Breast epithelium (tissue), 4 donors: ENCODE results near the gene DGKI. TPM values are rescaled to one million over a fixed set of nuclear protein-coding genes. Genes with fewer than 3 reads are reported as not detected.

Source experiments
- DNase-seq, 2 donors: peaks; one replicate each; pipeline ENCODE4 v3.0.0-alpha.2; 2019; ENCODE audit warnings: low spot score in 2 of 2
- H3K27ac ChIP-seq, 2 donors: fragments of 200-600 bp; sonication (generic) in 1 of 2; one replicate each; pipeline ENCODE4 v1.5.1; 2016 to 2019; ENCODE audit warnings: mild to moderate bottlenecking in 1 of 2
- H3K27me3 ChIP-seq, 2 donors: fragments of 200-600 bp; sonication (generic) in 1 of 2; one replicate each; pipeline versions ENCODE4 v1.5.1 to v1.6.0; 2017 to 2019; ENCODE audit warnings: control low read depth in 1 of 2, mild to moderate bottlenecking in 1 of 2
- H3K36me3 ChIP-seq: fragments of 200-600 bp; one replicate; pipeline ENCODE4 v1.5.1; 2019
- H3K4me1 ChIP-seq, 2 donors: fragments of 200-600 bp; sonication (generic); one replicate each; pipeline ENCODE4 v1.5.1; 2016 to 2019; ENCODE audit warnings: control low read depth in 1 of 2
- H3K4me3 ChIP-seq, 3 donors: fragments of 200-600 bp; sonication (generic); 1 replicate in 2 of 3; 2 replicates in 1 of 3; pipeline ENCODE4 v1.5.1; 2016 to 2019; ENCODE audit warnings: mild to moderate bottlenecking in 3 of 3, moderate library complexity in 2 of 3
- H3K9me3 ChIP-seq, 2 donors: fragments of 200-600 bp; sonication (generic) in 1 of 2; one replicate each; pipeline ENCODE4 v1.5.1; 2016 to 2019; ENCODE audit warnings: control low read depth in 1 of 2
- CTCF ChIP-seq, 3 donors: fragments of 450-650 bp; IDR thresholded peaks; one replicate each; pipeline ENCODE4 v1.5.1; 2016 to 2017; ENCODE audit warnings: antibody characterized with exemption in 3 of 3, mild to moderate bottlenecking in 3 of 3, moderate library complexity in 3 of 3
- POLR2A ChIP-seq: fragments of 450-650 bp; IDR thresholded peaks from one replicate; pipeline ENCODE4 v1.6.1; 2016; ENCODE audit warnings: antibody characterized with exemption, mild to moderate bottlenecking, moderate library complexity
- POLR2AphosphoS5 ChIP-seq, 3 donors: sonication (generic); formaldehyde crosslinking; IDR thresholded peaks; one replicate each; pipeline ENCODE4 v1.6.1; 2017; ENCODE audit warnings: antibody characterized with exemption in 3 of 3
- intact Hi-C: fragments of 100-400 bp; cut with DNase I; formaldehyde crosslinking; loops from one replicate; pipeline ENCODE4 v1.15.1; 2023; ENCODE audit warnings: low total_unique reads
- total RNA-seq, 3 donors: library from RNA; depleted of rRNA; stranded (reverse); fragments of >200 nt; gene quantifications; one replicate each; pipeline ENCODE4 v1.1.0, GENCODE V29; 2016

The DGKI gene
- total RNA-seq, 3 donors from 2014 or later: 2.7 to 4.1 (median 2.9) TPM

- TF ChIP-seq CTCF (IDR thresholded peaks at IDR 0.05): no peak
- intact Hi-C loops: no loop called here
- no peak for DNase-seq
- peaks cover 0 to 20% of the 10 kb centered on the region in 2 donors for H3K9me3 ChIP-seq
- H3K4me1 ChIP-seq: no peaks in the 10 kb centered on the region
- H3K36me3 ChIP-seq: no peaks in the 10 kb centered on the region
- H3K27ac ChIP-seq: no peak overlapping the region
- H3K4me3 ChIP-seq: no peak overlapping the region
- H3K27me3 ChIP-seq: no peaks in the 10 kb centered on the region
Measured at GRCh38 chr7:137704723-137705122, 142.1 kb downstream of the DGKI start.

- intact Hi-C loops: no loop called here
- Histone ChIP-seq H3K27ac (no peak overlapping the region), H3K27me3 (no peaks in the 10 kb centered on the region), H3K4me3 (no peak overlapping the region), H3K36me3 (no peaks in the 10 kb centered on the region), H3K9me3 (peaks cover 0 to 20% of the 10 kb centered on the region in 2 donors), H3K4me1 (no peaks in the 10 kb centered on the region)
- no peak for DNase-seq
- TF ChIP-seq POLR2A (no peak), POLR2AphosphoS5 (IDR thresholded peaks at IDR 0.05) (no peak), CTCF (IDR thresholded peaks at IDR 0.05) (no peak)
Measured at GRCh38 chr7:137703291-137704010, 143.3 kb downstream of the DGKI start.

- H3K4me3 ChIP-seq: no peak overlapping the region
- H3K27ac ChIP-seq: no peak overlapping the region
- no peaks in the 10 kb centered on the region for H3K4me1 ChIP-seq
- intact Hi-C loops: no loop called here
- TF ChIP-seq POLR2AphosphoS5 (IDR thresholded peaks at IDR 0.05): no peak
- no peaks in the 10 kb centered on the region for H3K27me3 ChIP-seq
- H3K36me3 ChIP-seq: no peaks in the 10 kb centered on the region
- no peaks in the 10 kb centered on the region for H3K9me3 ChIP-seq
- DNase-seq: no peak
Measured at GRCh38 chr7:137696988-137697387, 149.8 kb downstream of the DGKI start.

GRCh38 chr7:137696376-137696775, 150.4 kb downstream of the DGKI start:
- Histone ChIP-seq H3K9me3 (no peaks in the 10 kb centered on the region), H3K4me3 (no peak overlapping the region), H3K27me3 (no peaks in the 10 kb centered on the region), H3K4me1 (no peaks in the 10 kb centered on the region), H3K36me3 (no peaks in the 10 kb centered on the region), H3K27ac (no peak overlapping the region)
- no peak for TF ChIP-seq CTCF (IDR thresholded peaks at IDR 0.05)
- no peak for TF ChIP-seq POLR2AphosphoS5 (IDR thresholded peaks at IDR 0.05)
- TF ChIP-seq POLR2A: no peak
- no peak for DNase-seq
- intact Hi-C loops: no loop called here

- no peaks in the 10 kb centered on the region for H3K4me1 ChIP-seq
- no peaks in the 10 kb centered on the region for H3K27me3 ChIP-seq
- H3K27ac ChIP-seq: no peak overlapping the region
- intact Hi-C loops: loop anchor here (2.0 kb wide), 1 partner anchor 69 kb away; no protein-coding TSS in a partner anchor
- H3K4me3 ChIP-seq: no peak overlapping the region
- TF ChIP-seq POLR2AphosphoS5 (IDR thresholded peaks at IDR 0.05): no peak
- no peak for TF ChIP-seq POLR2A
- no peak for TF ChIP-seq CTCF (IDR thresholded peaks at IDR 0.05)
- DNase-seq: no peak
- H3K36me3 ChIP-seq: no peaks in the 10 kb centered on the region
- H3K9me3 ChIP-seq: no peaks in the 10 kb centered on the region
Measured at GRCh38 chr7:137695942-137696341, 150.8 kb downstream of the DGKI start.
